ENCODE results near the gene REPS2.

GRCh38 chrX:17039826-17040225 is 93.4 kb downstream of the REPS2 start:
- TF ChIP-seq CTCF (conservative IDR thresholded peaks at IDR 0.05; ENCODE audit: low read depth, low read length) (no peak), EZH2 (IDR thresholded peaks at IDR 0.05; ENCODE audit: borderline replicate concordance, low read depth, low read length, poor library complexity, severe bottlenecking) (no peak)

Data from A673 (cell line).